Activated T-cell treated with anti-CD3 and anti-CD28 coated beads, Interleukin-2, amount 50 U/mL, for 72 hours (primary cell): ENCODE measurements around the gene NDE1. TPM values are rescaled to one million over a fixed set of nuclear protein-coding genes. Genes with fewer than 3 reads are reported as not detected.

Source experiments
- total RNA-seq, 2 donors: library from RNA; stranded (reverse); gene quantifications; one replicate each; pipeline ENCODE4 v1.2.3, GENCODE V29; 2022

The NDE1 gene
- total RNA-seq, 2 donors from 2014 or later = 106 to 122 TPM

Other genes starting within 250 kb of the NDE1 start
- 10 to 100 TPM; 22.3 to 30.7 TPM for gene BMERB1, start 215.7 kb upstream of the NDE1 start, total RNA-seq
- gene MARF1, start 7.1 kb upstream of the NDE1 start, total RNA-seq = 10 to 100 TPM; 74.3 TPM
- not detected for gene MYH11, start 206.8 kb downstream of the NDE1 start, total RNA-seq
- 10 to 100 TPM; 59.4 to 81.5 TPM for gene CEP20, start 238.4 kb downstream of the NDE1 start, total RNA-seq